ENCODE data around the gene MCM3.

The MCM3 gene

DNA sequence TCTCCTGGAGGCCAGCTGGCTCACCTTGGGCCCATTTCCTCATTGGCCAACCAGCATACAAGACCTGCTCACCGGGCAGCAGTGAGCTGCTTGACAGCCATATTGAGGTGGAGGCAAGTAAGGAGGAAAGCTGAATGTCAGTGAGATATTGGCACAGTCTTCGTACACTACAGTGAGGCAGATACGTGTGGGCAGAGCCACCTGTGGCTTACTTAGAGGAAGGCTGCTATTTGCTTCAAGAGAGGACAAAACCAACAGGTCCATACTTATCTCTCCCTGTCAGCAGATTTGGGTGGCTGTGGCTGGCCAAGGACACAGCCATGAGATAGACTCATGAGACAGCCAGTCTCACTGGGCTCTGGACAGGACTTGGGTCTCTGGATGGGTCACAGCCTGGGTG lies 15.1 kb upstream of the MCM3 start:
- Histone ChIP-seq H3K36me3 (no peaks in the 10 kb centered on the region), H3K27me3 (no peaks in the 10 kb centered on the region), H3K4me3 (ENCODE audit: low read depth, low read length) (no peak overlapping the region), H3K4me1 (peaks cover 18% of the 10 kb centered on the region), H3K9me3 (no peaks in the 10 kb centered on the region)
- TF ChIP-seq CTCF (IDR thresholded peaks at IDR 0.05; ENCODE audit: low read depth, low read length), result no peak
- no peak for DNase-seq

GRCh38 chr6:52297433-52297832 lies 12.9 kb upstream of the MCM3 start:
- H3K4me1 ChIP-seq, result peaks cover 7% of the 10 kb centered on the region
- no peak for DNase-seq
- TF ChIP-seq CTCF (IDR thresholded peaks at IDR 0.05; ENCODE audit: low read depth, low read length), result no peak
- H3K27me3 ChIP-seq, result no peaks in the 10 kb centered on the region
- no peak overlapping the region for H3K4me3 ChIP-seq (ENCODE audit: low read depth, low read length)
- H3K36me3 ChIP-seq, result no peaks in the 10 kb centered on the region
- H3K9me3 ChIP-seq, result no peaks in the 10 kb centered on the region

- peak; percentile 39 for DNase-seq
- no peak for TF ChIP-seq CTCF (IDR thresholded peaks at IDR 0.05; ENCODE audit: low read depth, low read length)
These were observed 8.5 kb upstream of the MCM3 start for GRCh38 chr6:52293067-52293466.

DNA sequence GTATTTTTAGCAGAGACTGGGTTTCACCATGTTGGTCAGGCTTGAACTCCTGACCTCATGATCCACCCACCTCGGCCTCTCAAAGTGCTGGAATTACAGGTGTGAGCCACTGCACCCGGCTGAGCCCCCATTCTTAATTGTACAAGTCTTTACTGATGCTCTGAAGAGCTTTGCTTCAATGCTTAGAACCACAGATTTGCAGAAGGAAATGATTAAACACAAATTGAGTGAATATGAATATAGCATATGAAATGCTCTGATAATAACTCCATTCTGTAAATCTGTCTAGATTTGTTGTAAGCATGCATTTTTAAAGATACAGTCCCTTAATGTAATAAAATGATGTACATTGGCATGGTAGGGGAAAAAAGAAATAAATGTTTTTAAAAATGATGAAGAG lies 4.3 kb upstream of the MCM3 start:
- TF ChIP-seq CTCF (IDR thresholded peaks at IDR 0.05; ENCODE audit: low read depth, low read length), result no peak
- H3K36me3 ChIP-seq, result peaks cover under 1% of the 10 kb centered on the region
- no peaks in the 10 kb centered on the region for H3K9me3 ChIP-seq
- peaks cover 23% of the 10 kb centered on the region for H3K4me1 ChIP-seq
- DNase-seq, result no peak
- no peaks in the 10 kb centered on the region for H3K27me3 ChIP-seq
- H3K4me3 ChIP-seq (ENCODE audit: low read depth, low read length), result no peak overlapping the region

More at GRCh38 chr6:52293067-52293466, 8.5 kb upstream of the MCM3 start:
- Histone ChIP-seq H3K4me3 (ENCODE audit: low read depth, low read length) (no peak overlapping the region), H3K36me3 (no peaks in the 10 kb centered on the region), H3K27me3 (no peaks in the 10 kb centered on the region), H3K4me1 (peaks cover 15% of the 10 kb centered on the region), H3K9me3 (no peaks in the 10 kb centered on the region)

DNA sequence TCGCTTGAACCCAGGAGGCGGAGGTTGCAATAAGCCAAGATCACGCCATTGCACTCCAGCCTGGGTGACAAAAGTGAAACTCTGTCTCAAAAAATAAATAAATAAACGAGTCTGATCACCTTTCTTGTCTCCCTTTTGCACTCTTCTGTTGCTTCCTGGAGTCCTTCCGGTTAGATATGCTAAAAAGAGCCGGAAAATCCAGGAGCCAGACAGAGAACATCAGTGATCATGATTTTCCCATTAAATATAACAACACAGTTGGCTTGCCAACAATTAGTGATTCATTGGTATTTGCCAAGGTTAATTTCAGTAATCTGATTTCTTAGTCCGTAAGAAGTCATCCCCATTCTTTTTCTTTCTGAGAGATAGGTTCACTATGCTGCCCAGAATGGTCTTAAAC lies 3.7 kb upstream of the MCM3 start:
- Histone ChIP-seq H3K4me1 (peaks cover 23% of the 10 kb centered on the region), H3K27me3 (no peaks in the 10 kb centered on the region), H3K4me3 (ENCODE audit: low read depth, low read length) (no peak overlapping the region), H3K9me3 (no peaks in the 10 kb centered on the region), H3K36me3 (peaks cover 7% of the 10 kb centered on the region)
- no peak for DNase-seq
- no peak for TF ChIP-seq CTCF (IDR thresholded peaks at IDR 0.05; ENCODE audit: low read depth, low read length)

- peak; percentile 98 for TF ChIP-seq CTCF (IDR thresholded peaks at IDR 0.05; ENCODE audit: low read depth, low read length)
These were observed 2.4 kb upstream of the MCM3 start for GRCh38 chr6:52286798-52287432.

More at GRCh38 chr6:52286798-52287432, 2.4 kb upstream of the MCM3 start:
- peaks cover 14% of the 10 kb centered on the region for H3K4me1 ChIP-seq
- peak; percentile 88 for DNase-seq
- no peaks in the 10 kb centered on the region for H3K9me3 ChIP-seq
- no peaks in the 10 kb centered on the region for H3K27me3 ChIP-seq
- peaks cover 20% of the 10 kb centered on the region for H3K36me3 ChIP-seq
- H3K4me3 ChIP-seq (ENCODE audit: low read depth, low read length), result no peak overlapping the region
